Epithelial cell of esophagus (primary cell): Measurements from ENCODE around the gene NKX1-2.

Source experiments
- DNase-seq: peaks from one replicate; pipeline ENCODE4 v3.0.0; 2010; ENCODE audit warnings: low read depth
- H3K4me3 ChIP-seq: 2 replicates; pipeline ENCODE4 v1.5.1; 2011; ENCODE audit warnings: mild to moderate bottlenecking, low read length, control low read depth
- TF ChIP-seq, protein P1 (sequence below): IDR thresholded peaks from 2 replicates; pipeline ENCODE4 v1.5.1; 2011; ENCODE audit warnings: low read depth, mild to moderate bottlenecking, low read length, control low read depth, inconsistent platforms; ENCODE audit not compliant: insufficient read depth; ENCODE audit errors: missing control alignments

The NKX1-2 gene

DNA sequence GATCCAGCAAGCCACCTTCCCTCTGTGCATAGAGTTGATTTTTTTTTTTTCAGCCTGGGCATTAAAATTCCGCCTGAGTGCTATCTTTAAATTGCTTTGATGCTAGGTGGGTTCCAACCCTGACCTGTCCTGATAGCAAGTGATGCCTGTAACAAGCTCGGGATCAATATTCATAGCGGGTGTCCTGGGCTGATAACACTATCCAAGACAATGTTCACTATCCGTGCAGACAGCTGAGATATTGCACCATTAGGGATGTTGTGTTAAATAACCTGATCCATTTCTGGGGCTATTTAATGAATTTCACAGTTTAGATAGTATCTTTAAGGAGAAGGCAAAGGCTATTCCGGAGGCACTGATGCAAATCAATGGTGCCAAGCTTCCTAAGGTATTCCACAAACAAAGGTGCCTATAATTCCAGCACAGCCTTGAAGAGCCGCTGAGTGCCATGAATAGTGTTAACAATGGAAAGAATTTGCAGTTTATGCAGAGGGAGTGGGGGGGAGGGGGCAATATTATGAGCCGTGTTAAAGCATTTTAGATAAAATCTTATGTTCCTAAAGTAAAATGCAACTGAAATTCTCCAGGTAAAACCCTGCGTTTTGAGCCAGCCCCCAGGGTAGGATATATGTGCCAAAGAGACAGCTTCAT is 4.2 kb upstream of the NKX1-2 start:
- TF ChIP-seq, protein P1, sequence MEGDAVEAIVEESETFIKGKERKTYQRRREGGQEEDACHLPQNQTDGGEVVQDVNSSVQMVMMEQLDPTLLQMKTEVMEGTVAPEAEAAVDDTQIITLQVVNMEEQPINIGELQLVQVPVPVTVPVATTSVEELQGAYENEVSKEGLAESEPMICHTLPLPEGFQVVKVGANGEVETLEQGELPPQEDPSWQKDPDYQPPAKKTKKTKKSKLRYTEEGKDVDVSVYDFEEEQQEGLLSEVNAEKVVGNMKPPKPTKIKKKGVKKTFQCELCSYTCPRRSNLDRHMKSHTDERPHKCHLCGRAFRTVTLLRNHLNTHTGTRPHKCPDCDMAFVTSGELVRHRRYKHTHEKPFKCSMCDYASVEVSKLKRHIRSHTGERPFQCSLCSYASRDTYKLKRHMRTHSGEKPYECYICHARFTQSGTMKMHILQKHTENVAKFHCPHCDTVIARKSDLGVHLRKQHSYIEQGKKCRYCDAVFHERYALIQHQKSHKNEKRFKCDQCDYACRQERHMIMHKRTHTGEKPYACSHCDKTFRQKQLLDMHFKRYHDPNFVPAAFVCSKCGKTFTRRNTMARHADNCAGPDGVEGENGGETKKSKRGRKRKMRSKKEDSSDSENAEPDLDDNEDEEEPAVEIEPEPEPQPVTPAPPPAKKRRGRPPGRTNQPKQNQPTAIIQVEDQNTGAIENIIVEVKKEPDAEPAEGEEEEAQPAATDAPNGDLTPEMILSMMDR, result no peak
- DNase-seq, result no peak
- H3K4me3 ChIP-seq, result no peak overlapping the region

DNA sequence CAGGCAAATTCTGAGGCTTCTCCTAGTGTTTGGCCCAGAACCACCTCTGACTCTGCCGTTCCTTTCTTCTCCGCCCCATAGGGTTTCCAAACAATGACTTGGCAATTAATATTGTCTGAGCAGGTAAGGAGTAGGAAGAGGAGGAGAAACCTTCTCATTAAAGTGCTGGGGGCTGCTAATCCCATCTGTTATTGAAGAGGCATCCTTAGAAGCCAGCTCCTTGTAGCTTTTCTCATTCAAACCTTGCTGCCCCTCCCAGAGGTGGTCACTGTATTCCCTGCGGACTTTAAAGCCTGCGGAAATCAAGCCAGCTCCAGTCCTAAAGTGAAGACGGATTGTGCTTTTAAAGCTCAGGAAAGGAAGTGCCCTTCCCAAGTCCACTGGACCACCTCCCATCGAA is 1.4 kb upstream of the NKX1-2 start:
- H3K4me3 ChIP-seq, result no peak overlapping the region
- DNase-seq, result no peak
- TF ChIP-seq, protein P1, result no peak

DNA sequence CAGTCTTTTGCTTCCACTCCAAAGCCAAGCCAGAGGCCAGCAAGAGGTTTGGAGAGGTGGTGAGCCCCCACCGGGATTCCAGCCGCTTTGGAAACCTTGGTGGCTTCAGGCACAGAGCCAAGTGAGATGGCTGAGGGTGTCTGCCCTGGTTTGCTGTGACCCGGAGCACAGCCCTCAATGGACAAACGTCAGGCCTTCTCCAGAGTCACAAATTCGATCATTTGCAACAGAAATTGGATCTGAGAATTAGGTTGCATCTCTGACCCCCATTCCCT is 885 bp upstream of the NKX1-2 start:
- TF ChIP-seq, protein P1, result no peak
- no peak overlapping the region for H3K4me3 ChIP-seq
- DNase-seq, result no peak

DNA sequence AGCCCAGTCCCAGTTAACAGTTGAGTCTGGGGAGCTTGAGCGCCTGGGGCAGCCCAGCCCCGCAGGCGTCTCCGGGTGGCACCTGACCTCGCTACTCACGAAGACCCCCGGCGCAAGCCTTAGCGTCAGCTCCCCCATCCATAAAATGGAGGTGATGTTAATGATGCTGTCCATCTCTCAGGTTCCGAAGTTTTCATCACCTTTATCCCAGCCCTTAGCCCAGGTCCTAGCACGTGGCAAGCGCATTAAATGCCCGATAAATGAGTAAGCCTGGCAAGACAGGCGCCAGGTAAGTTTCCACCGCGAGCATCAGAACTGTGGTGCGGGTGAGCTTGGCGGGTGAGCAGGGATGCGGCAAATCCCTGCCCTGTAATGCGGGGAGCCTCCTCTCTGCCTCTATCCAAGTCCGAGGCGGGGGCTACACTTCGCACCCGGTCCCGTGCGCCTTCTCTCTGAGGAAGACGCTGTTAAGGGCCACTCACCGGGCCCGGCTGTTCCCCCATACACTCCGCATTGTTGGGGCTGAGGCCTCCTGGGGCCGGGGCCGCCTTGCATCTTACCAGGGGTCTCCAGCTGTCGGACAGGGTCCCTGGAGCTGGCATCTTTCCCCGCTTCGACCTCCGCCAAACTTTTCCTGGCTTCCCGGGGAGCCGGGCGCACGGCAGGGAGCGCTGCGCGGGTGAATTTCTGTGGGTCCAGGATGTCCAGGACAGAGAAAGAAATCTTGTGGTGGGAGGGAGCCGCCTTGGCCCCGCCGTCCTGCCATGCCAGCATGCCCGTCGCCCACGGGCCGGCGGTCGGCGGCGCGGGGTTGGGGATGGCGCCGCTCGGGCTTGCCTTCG is 444 bp downstream of the NKX1-2 start:
- peak; percentile 77 for DNase-seq
- TF ChIP-seq, protein P1, result no peak
- peak overlapping the region; percentile 46 for H3K4me3 ChIP-seq

DNA sequence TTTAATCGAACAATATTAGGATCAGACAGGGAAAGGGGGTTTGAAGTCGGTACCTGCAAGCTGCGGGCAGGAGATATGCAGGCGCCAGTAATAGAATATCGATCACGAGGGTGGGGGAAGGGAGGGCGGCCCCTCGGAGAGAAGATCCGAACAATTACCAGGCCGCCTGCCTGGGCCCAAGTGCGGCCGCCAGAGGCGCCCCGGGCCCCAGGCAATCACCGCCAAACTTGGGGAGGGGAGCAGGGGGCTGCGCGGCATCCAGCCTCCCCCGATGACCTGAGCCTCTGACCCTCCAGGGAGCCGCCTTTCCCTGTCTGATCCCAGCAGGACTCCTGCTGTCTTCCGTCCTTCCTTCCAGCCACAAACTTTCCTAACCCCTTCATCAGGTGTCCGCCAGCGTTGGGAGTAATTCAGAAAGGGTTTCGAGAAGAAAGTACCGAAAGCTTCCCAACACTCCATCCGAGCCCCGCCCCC is 1.1 kb downstream of the NKX1-2 start:
- peak overlapping the region; percentile 46 for H3K4me3 ChIP-seq
- TF ChIP-seq, protein P1, result no peak
- DNase-seq, result no peak

DNA sequence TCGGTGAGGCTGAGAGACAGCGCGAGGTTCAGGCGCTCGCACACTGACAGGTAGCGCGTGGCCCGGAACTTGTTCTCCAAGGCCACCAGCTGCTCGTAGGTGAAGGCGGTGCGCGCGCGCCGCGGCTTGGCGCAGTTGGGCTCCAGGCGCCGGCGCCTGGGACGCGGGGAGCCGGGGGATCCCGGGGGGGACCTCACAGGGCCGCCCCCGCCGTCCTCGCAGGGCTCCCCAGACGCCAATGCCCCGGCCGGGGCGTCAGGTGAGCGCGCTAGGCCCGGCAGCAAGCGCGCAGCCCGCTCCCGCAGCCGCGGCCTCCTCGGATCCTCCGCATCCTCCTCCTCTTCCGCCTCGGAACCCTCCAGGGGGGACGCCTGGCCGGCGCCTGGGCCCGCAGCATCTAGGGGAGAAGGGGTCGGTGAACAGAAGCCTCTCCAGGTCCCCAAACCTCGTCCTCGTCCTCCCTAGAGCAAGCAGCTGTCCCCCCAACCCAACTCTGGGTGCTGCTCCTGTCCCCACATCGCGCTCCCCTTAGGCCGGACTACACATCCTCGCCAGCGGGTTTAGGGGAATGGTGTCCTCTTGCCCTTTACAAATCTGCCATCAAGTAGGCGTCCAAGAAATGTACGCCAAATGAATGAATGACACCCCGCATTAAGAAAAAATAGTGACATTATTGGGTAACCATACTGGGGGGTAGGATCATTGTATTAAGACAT is 1.9 kb downstream of the NKX1-2 start:
- TF ChIP-seq, protein P1, result no peak
- DNase-seq, result peak; percentile 54
- H3K4me3 ChIP-seq, result peak overlapping the region; percentile 15
